HCT116 (cell line): ENCODE data around the gene KRTAP19-8. TPM values are rescaled to one million over a fixed set of nuclear protein-coding genes. Genes with fewer than 3 reads are reported as not detected.

Source experiments
- ATAC-seq: fragments of 200-7000 bp; cut with Tn5 transposase; 2 replicates; pipeline ENCODE4 v1.9.1; 2020; ENCODE audit warnings: mild to moderate bottlenecking, moderate library complexity
- BruUV-seq: library from RNA; stranded (reverse); fragments of 400-500 nt; replicated peaks from 2 replicates; lab custom pipeline; 2021; lab: Mats Ljungman, UMichigan
- CTCF ChIA-PET: fragments of 300-600 bp; sonication (Branson Sonifier 250); formaldehyde crosslinking; loops from one replicate; lab custom pipeline; 2021; ENCODE audit warnings: antibody characterized with exemption; lab: Charles Lee
- POLR2A ChIA-PET: fragments of 300-600, 350-600 bp; sonication (Branson Sonifier 250); formaldehyde crosslinking; loops from one replicate; lab custom pipeline; 2021; ENCODE audit warnings: antibody characterized with exemption; lab: Charles Lee
- RAD21 ChIA-PET, 2 experiments: fragments of 300-600 bp; sonication (Branson Sonifier 250); formaldehyde crosslinking; loops; one replicate each; lab custom pipeline; 2023; ENCODE audit warnings: low total read pairs in 2 of 2; ENCODE audit not compliant: uncharacterized antibody in 2 of 2, unreplicated experiment in 2 of 2, low non-redundant PET in 1 of 2; lab: Charles Lee
- DNase-seq: peaks from one replicate; pipeline ENCODE4 v3.0.0-alpha.2; 2010; ENCODE audit warnings: low read depth, low spot score
- H2AFZ ChIP-seq: fragments of 200-600 bp; shearing (Covaris generic), sonication (generic); 2 replicates; pipeline ENCODE4 v1.6.1; 2017; ENCODE audit warnings: low read depth, mixed run types, mixed read lengths, antibody characterized with exemption, low read length; ENCODE audit not compliant: poor library complexity, severe bottlenecking
- H3K27ac ChIP-seq: 2 replicates; pipeline ENCODE4 v1.5.1; 2012; ENCODE audit warnings: low read depth, low read length
- H3K27me3 ChIP-seq: fragments of 200-600 bp; sonication (generic); 2 replicates; pipeline ENCODE4 v1.6.1; 2016; ENCODE audit warnings: mixed run types, low read length, mixed read lengths; ENCODE audit not compliant: insufficient read depth
- H3K36me3 ChIP-seq, 2 experiments: fragments of 200-500 bp in 1 of 2; fragments of 200-600 bp in 1 of 2; sonication (Bioruptor generic) in 1 of 2; sonication (generic) in 1 of 2; 2 replicates each; pipeline versions ENCODE4 v1.5.1 to v1.6.1; 2014 to 2016; ENCODE audit warnings: low read length in 2 of 2, inconsistent platforms in 1 of 2, mixed read lengths in 1 of 2, mixed run types in 1 of 2; ENCODE audit not compliant: insufficient read depth in 2 of 2, control insufficient read depth in 1 of 2
- H3K4me1 ChIP-seq, 2 experiments: fragments of 200-600 bp in 1 of 2; sonication (generic) in 1 of 2; 2 replicates each; pipeline versions ENCODE4 v1.5.1 to v1.6.1; 2012 to 2017; ENCODE audit warnings: low read length in 2 of 2, inconsistent platforms in 1 of 2, mild to moderate bottlenecking in 1 of 2, mixed read lengths in 1 of 2, mixed run types in 1 of 2, moderate library complexity in 1 of 2; ENCODE audit not compliant: insufficient read depth in 2 of 2, control insufficient read depth in 1 of 2
- H3K4me2 ChIP-seq: fragments of 200-600 bp; sonication (generic); 2 replicates; pipeline ENCODE4 v1.6.1; 2017; ENCODE audit warnings: mixed run types, low read length, mixed read lengths
- H3K4me3 ChIP-seq, 2 experiments: fragments of 200-600 bp in 1 of 2; sonication (generic) in 1 of 2; replicated peaks in 1 of 2; 2 replicates each; pipeline ENCODE4 v1.5.1; 2011 to 2016; ENCODE audit warnings: low read length in 2 of 2, control low read depth in 1 of 2, low read depth in 1 of 2, mild to moderate bottlenecking in 1 of 2, mixed read lengths in 1 of 2, mixed run types in 1 of 2
- H3K79me2 ChIP-seq: fragments of 200-600 bp; sonication (generic); 2 replicates; pipeline ENCODE4 v1.6.1; 2017; ENCODE audit warnings: mild to moderate bottlenecking, mixed run types, low read length, moderate library complexity, mixed read lengths; ENCODE audit not compliant: insufficient read depth
- H3K9ac ChIP-seq: fragments of 200-600 bp; sonication (generic); 2 replicates; pipeline ENCODE4 v1.6.1; 2016; ENCODE audit warnings: low read length, mixed read lengths
- H3K9me2 ChIP-seq: fragments of 200-600 bp; sonication (generic), shearing (Covaris generic); 2 replicates; pipeline ENCODE4 v1.6.1; 2017; ENCODE audit warnings: mixed run types, mild to moderate bottlenecking, moderate library complexity; ENCODE audit not compliant: insufficient read depth
- H3K9me3 ChIP-seq, 2 experiments: fragments of 200-500 bp in 1 of 2; fragments of 200-600 bp in 1 of 2; sonication (Bioruptor generic) in 1 of 2; sonication (generic) in 1 of 2; 2 replicates each; pipeline ENCODE4 v1.6.1; 2014 to 2017; ENCODE audit warnings: low read length in 2 of 2, mixed read lengths in 2 of 2, inconsistent platforms in 1 of 2, low read depth in 1 of 2, mild to moderate bottlenecking in 1 of 2, mixed run types in 1 of 2, moderate library complexity in 1 of 2; ENCODE audit not compliant: control insufficient read depth in 1 of 2, insufficient read depth in 1 of 2
- H4K20me1 ChIP-seq: fragments of 200-600 bp; sonication (generic), shearing (Covaris generic); 2 replicates; pipeline ENCODE4 v1.6.1; 2017; ENCODE audit warnings: mixed run types, mild to moderate bottlenecking, moderate library complexity; ENCODE audit not compliant: insufficient read depth
- CBX3 ChIP-seq: IDR thresholded peaks from 2 replicates; pipeline ENCODE4 v1.6.1; 2012; ENCODE audit warnings: low read depth
- CEBPB ChIP-seq: IDR thresholded peaks from 2 replicates; pipeline ENCODE4 v1.6.1; 2012; ENCODE audit warnings: low read depth
- ELF1 ChIP-seq: IDR thresholded peaks from 2 replicates; pipeline ENCODE4 v1.6.1; 2012; ENCODE audit warnings: low read depth, borderline replicate concordance
- EZH2phosphoT487 ChIP-seq: fragments of 200-600 bp; IDR thresholded peaks from 2 replicates; pipeline ENCODE4 v1.6.1; 2018; ENCODE audit warnings: antibody characterized with exemption, borderline replicate concordance
- POLR2A ChIP-seq: IDR thresholded peaks from 2 replicates; pipeline ENCODE4 v1.7.0; 2011; ENCODE audit warnings: borderline replicate concordance; ENCODE audit not compliant: insufficient read depth, insufficient read length; ENCODE audit errors: extremely low read depth
- POLR2AphosphoS5 ChIP-seq: IDR thresholded peaks from 2 replicates; pipeline ENCODE4 v1.6.1; 2011; ENCODE audit warnings: mild to moderate bottlenecking, low read depth, low read length, moderate library complexity
- SIN3A ChIP-seq: IDR thresholded peaks from 2 replicates; pipeline ENCODE4 v1.6.1; 2012; ENCODE audit warnings: low read depth
- SP1 ChIP-seq: IDR thresholded peaks from 2 replicates; pipeline ENCODE4 v1.6.1; 2012; ENCODE audit warnings: low read depth
- SRF ChIP-seq: IDR thresholded peaks from 2 replicates; pipeline ENCODE4 v1.6.1; 2012; ENCODE audit warnings: low read depth
- TCF7L2 ChIP-seq: IDR thresholded peaks from 2 replicates; pipeline ENCODE4 v1.7.0; 2011; ENCODE audit warnings: borderline replicate concordance, inconsistent platforms; ENCODE audit not compliant: insufficient read depth, insufficient read length; ENCODE audit errors: extremely low read depth
- YY1 ChIP-seq: IDR thresholded peaks from 2 replicates; pipeline ENCODE4 v1.6.1; 2011; ENCODE audit warnings: low read length, low read depth, moderate library complexity, mild to moderate bottlenecking; ENCODE audit not compliant: insufficient replicate concordance; ENCODE audit errors: extremely low read depth
- ZFX ChIP-seq: fragments of 450-650 bp; IDR thresholded peaks from 2 replicates; pipeline ENCODE4 v1.6.1; 2017
- ZNF274 ChIP-seq: fragments of 200-500 bp; sonication (Bioruptor generic); IDR thresholded peaks from 2 replicates; pipeline ENCODE4 v1.6.1; 2014; ENCODE audit warnings: mild to moderate bottlenecking, low read depth, low read length, inconsistent platforms
- intact Hi-C: fragments of 100-400 bp; cut with micrococcal nuclease; formaldehyde crosslinking; loops from 2 replicates; pipeline ENCODE4 v1.10.0; 2022
- total RNA-seq: library from RNA; stranded (reverse); gene quantifications from one replicate; pipeline ENCODE4 v1.2.1, GENCODE V29; 2021; ENCODE audit not compliant: unreplicated experiment
- TF ChIP-seq, protein P1 (sequence below): IDR thresholded peaks from 2 replicates; pipeline ENCODE4 v1.6.1; 2011; ENCODE audit warnings: mild to moderate bottlenecking, low read length, moderate library complexity; ENCODE audit not compliant: insufficient replicate concordance; ENCODE audit errors: extremely low read depth
- TF ChIP-seq, protein P2 (sequence below), 3 experiments: fragments of 200-600 bp in 1 of 3; sonication (generic) in 1 of 3; IDR thresholded peaks in 2 of 3; conservative IDR thresholded peaks in 1 of 3; 2 replicates each; pipeline ENCODE4 v1.5.1; 2012 to 2017; ENCODE audit warnings: low read depth in 2 of 3, low read length in 2 of 3, antibody characterized with exemption in 1 of 3, borderline replicate concordance in 1 of 3, control low read depth in 1 of 3, mild to moderate bottlenecking in 1 of 3, mixed read lengths in 1 of 3, mixed run types in 1 of 3, moderate library complexity in 1 of 3; ENCODE audit not compliant: insufficient read depth in 1 of 3
- TF ChIP-seq, protein P3 (sequence below): IDR thresholded peaks from 2 replicates; pipeline ENCODE4 v1.6.1; 2012
- TF ChIP-seq, protein P4 (sequence below): IDR thresholded peaks from 2 replicates; pipeline ENCODE4 v1.6.1; 2012
- TF ChIP-seq, protein P5 (sequence below): IDR thresholded peaks from 2 replicates; pipeline ENCODE4 v1.6.1; 2012; ENCODE audit warnings: low read depth

Gene KRTAP19-8
- total RNA-seq, 1 experiment from 2014 or later: not detected

DNA sequence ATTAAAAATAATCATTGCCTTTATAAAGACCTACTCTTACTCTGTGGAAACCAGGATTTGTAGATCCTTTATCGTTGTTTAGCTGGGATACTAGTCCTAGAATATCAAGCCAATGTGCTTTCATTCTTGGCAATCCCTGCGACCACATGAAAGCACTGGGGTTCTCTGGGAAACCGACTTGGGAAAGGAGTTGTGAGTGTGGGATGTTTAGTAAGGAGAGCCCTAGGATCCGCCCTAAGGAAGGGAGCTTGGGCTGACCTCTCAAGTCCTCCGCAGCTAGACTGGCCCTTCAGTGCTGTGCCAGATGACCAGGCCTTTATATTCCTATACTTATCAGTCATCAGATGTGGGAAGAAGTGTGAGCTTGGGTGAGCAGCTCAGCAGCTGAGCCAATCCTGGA, 5.2 kb upstream of the KRTAP19-8 start:
- Histone ChIP-seq H3K27me3 (no peaks in the 10 kb centered on the region; the same call in 1 of the 2 replicates), H3K4me1 (no peaks in the 10 kb centered on the region), H3K27ac (no peak overlapping the region), H3K36me3 (no peaks in the 10 kb centered on the region), H4K20me1 (no peaks in the 10 kb centered on the region), H3K9ac (no peak overlapping the region), H3K4me2 (no peak overlapping the region), H3K79me2 (no peaks in the 10 kb centered on the region), H2AFZ (no peak overlapping the region), H3K4me3 (no peak overlapping the region), H3K9me2 (no peaks in the 10 kb centered on the region), H3K9me3 (no peaks in the 10 kb centered on the region)
- no TSS peak for BruUV-seq
- ChIA-PET CTCF (no interaction called here), POLR2A (no interaction called here), RAD21 (no interaction called here)
- DNase-seq: no peak
- TF ChIP-seq, protein P1, sequence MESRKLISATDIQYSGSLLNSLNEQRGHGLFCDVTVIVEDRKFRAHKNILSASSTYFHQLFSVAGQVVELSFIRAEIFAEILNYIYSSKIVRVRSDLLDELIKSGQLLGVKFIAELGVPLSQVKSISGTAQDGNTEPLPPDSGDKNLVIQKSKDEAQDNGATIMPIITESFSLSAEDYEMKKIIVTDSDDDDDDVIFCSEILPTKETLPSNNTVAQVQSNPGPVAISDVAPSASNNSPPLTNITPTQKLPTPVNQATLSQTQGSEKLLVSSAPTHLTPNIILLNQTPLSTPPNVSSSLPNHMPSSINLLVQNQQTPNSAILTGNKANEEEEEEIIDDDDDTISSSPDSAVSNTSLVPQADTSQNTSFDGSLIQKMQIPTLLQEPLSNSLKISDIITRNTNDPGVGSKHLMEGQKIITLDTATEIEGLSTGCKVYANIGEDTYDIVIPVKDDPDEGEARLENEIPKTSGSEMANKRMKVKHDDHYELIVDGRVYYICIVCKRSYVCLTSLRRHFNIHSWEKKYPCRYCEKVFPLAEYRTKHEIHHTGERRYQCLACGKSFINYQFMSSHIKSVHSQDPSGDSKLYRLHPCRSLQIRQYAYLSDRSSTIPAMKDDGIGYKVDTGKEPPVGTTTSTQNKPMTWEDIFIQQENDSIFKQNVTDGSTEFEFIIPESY: no peak
- TF ChIP-seq YY1 (no peak), POLR2AphosphoS5 (no peak), ZNF274 (no peak), EZH2phosphoT487 (no peak), SIN3A (no peak), TCF7L2 (no peak), SP1 (no peak), ZFX (no peak), POLR2A (no peak), ELF1 (no peak), CBX3 (no peak), SRF (no peak), CEBPB (no peak)
- TF ChIP-seq, protein P2, sequence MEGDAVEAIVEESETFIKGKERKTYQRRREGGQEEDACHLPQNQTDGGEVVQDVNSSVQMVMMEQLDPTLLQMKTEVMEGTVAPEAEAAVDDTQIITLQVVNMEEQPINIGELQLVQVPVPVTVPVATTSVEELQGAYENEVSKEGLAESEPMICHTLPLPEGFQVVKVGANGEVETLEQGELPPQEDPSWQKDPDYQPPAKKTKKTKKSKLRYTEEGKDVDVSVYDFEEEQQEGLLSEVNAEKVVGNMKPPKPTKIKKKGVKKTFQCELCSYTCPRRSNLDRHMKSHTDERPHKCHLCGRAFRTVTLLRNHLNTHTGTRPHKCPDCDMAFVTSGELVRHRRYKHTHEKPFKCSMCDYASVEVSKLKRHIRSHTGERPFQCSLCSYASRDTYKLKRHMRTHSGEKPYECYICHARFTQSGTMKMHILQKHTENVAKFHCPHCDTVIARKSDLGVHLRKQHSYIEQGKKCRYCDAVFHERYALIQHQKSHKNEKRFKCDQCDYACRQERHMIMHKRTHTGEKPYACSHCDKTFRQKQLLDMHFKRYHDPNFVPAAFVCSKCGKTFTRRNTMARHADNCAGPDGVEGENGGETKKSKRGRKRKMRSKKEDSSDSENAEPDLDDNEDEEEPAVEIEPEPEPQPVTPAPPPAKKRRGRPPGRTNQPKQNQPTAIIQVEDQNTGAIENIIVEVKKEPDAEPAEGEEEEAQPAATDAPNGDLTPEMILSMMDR (IDR thresholded peaks at IDR 0.05 in 2 of 3, conservative IDR thresholded peaks at IDR 0.05 in 1 of 3; ENCODE audit: borderline replicate concordance in 1 of 3, insufficient read depth in 1 of 3, low read depth in 2 of 3, low read length in 2 of 3): no peak
- TF ChIP-seq, protein P3, sequence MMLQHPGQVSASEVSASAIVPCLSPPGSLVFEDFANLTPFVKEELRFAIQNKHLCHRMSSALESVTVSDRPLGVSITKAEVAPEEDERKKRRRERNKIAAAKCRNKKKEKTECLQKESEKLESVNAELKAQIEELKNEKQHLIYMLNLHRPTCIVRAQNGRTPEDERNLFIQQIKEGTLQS: no peak
- TF ChIP-seq, protein P4, sequence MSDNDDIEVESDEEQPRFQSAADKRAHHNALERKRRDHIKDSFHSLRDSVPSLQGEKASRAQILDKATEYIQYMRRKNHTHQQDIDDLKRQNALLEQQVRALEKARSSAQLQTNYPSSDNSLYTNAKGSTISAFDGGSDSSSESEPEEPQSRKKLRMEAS: no peak
- TF ChIP-seq, protein P5, sequence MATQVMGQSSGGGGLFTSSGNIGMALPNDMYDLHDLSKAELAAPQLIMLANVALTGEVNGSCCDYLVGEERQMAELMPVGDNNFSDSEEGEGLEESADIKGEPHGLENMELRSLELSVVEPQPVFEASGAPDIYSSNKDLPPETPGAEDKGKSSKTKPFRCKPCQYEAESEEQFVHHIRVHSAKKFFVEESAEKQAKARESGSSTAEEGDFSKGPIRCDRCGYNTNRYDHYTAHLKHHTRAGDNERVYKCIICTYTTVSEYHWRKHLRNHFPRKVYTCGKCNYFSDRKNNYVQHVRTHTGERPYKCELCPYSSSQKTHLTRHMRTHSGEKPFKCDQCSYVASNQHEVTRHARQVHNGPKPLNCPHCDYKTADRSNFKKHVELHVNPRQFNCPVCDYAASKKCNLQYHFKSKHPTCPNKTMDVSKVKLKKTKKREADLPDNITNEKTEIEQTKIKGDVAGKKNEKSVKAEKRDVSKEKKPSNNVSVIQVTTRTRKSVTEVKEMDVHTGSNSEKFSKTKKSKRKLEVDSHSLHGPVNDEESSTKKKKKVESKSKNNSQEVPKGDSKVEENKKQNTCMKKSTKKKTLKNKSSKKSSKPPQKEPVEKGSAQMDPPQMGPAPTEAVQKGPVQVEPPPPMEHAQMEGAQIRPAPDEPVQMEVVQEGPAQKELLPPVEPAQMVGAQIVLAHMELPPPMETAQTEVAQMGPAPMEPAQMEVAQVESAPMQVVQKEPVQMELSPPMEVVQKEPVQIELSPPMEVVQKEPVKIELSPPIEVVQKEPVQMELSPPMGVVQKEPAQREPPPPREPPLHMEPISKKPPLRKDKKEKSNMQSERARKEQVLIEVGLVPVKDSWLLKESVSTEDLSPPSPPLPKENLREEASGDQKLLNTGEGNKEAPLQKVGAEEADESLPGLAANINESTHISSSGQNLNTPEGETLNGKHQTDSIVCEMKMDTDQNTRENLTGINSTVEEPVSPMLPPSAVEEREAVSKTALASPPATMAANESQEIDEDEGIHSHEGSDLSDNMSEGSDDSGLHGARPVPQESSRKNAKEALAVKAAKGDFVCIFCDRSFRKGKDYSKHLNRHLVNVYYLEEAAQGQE: no peak
- intact Hi-C loops: no loop called here
- ATAC-seq: no peak
